ENCODE results near the gene ITPK1. TPM values are rescaled to one million over a fixed set of nuclear protein-coding genes. Genes with fewer than 3 reads are reported as not detected.

Gene ITPK1
- total and polyA plus RNA-seq, 2 experiments from 2014 or later = 35.9 to 101 TPM

GRCh38 chr14:93055651-93056115, 60.0 kb downstream of the ITPK1 start:
- Histone ChIP-seq H3K4me2 (no peak overlapping the region), H3K4me3 (no peak overlapping the region), H3F3A (replicated peaks; ENCODE audit: low read depth) (peaks cover 7% of the 10 kb centered on the region), H4K20me1 (replicated peaks; ENCODE audit: insufficient read depth) (peaks cover 2% of the 10 kb centered on the region; the same call in 1 of the 2 replicates), H3K27ac (ENCODE audit: low read depth) (no peak overlapping the region), H3K9me2 (ENCODE audit: insufficient read depth) (no peaks in the 10 kb centered on the region), H3K79me2 (replicated peaks; ENCODE audit: insufficient read depth) (peaks cover 45% of the 10 kb centered on the region), H3K27me3 (ENCODE audit: insufficient read depth) (no peaks in the 10 kb centered on the region), H3K36me3 (ENCODE audit: insufficient read depth) (no peaks in the 10 kb centered on the region), H2AFZ (no peak overlapping the region), H3K4me1 (ENCODE audit: insufficient read depth) (peaks cover 29% of the 10 kb centered on the region)
- Mint-ChIP-seq H3K4me3 (no peak overlapping the region; the same call in 2 of the 3 replicates), H3K4me1 (peaks cover 67% of the 10 kb centered on the region), H3K9me3 (no peaks in the 10 kb centered on the region), H3K27me3 (ENCODE audit: insufficient read depth, low read depth, poor library complexity) (peaks cover 17% of the 10 kb centered on the region), H3K36me3 (ENCODE audit: low read depth) (peaks cover 5% of the 10 kb centered on the region; the same call in 1 of the 3 replicates), H3K27ac (peak overlapping the region; percentile 93)
- DNase-seq (ENCODE audit: low spot score) (no peak), ATAC-seq (no peak)
- no peak for TF ChIP-seq POLR2AphosphoS5 (IDR thresholded peaks at IDR 0.05; ENCODE audit: low read depth)
- TF ChIP-seq REST (IDR thresholded peaks at IDR 0.05; ENCODE audit: unreplicated experiment) = no peak
- no peak for TF ChIP-seq ZNF114 (CRISPR knock-in tag; IDR thresholded peaks at IDR 0.05)
- no peak for TF ChIP-seq JUNB (IDR thresholded peaks at IDR 0.05; ENCODE audit: unreplicated experiment)
- no peak for TF ChIP-seq ZNF331 (CRISPR knock-in tag; IDR thresholded peaks at IDR 0.05; ENCODE audit: low read depth)
- TF ChIP-seq ZNF462 (CRISPR knock-in tag; IDR thresholded peaks at IDR 0.05) = no peak
- no peak for TF ChIP-seq CREB1 (CRISPR knock-in tag; IDR thresholded peaks at IDR 0.05; ENCODE audit: low read depth)
- TF ChIP-seq NANOG (IDR thresholded peaks at IDR 0.05; ENCODE audit: borderline replicate concordance) = no peak
- no peak for TF ChIP-seq ETS1 (IDR thresholded peaks at IDR 0.05)
- TF ChIP-seq EZH2 (IDR thresholded peaks at IDR 0.05; ENCODE audit: low read depth, unreplicated experiment) = no peak
- TF ChIP-seq EZH2phosphoT487 (IDR thresholded peaks at IDR 0.05; ENCODE audit: unreplicated experiment) = no peak
- TF ChIP-seq STAT1 (IDR thresholded peaks at IDR 0.05; ENCODE audit: unreplicated experiment) = no peak
- TF ChIP-seq CTCF (conservative IDR thresholded peaks at IDR 0.05; ENCODE audit: low read depth in 2 of 2) = no peak

Data from GM23338 (cell line).